Epithelial cell of proximal tubule (primary cell): ENCODE results near the gene LRBA. TPM values are rescaled to one million over a fixed set of nuclear protein-coding genes. Genes with fewer than 3 reads are reported as not detected.
"Not testable (repeated sequence)": the region's sequence is repeated elsewhere in the genome, so short reads cannot be mapped to it uniquely, and the experiment has no call there.

Source experiments
- DNase-seq: peaks from one replicate; pipeline ENCODE4 v3.0.0-alpha.2; 2011; ENCODE audit warnings: low read depth
- H3K4me3 ChIP-seq: 2 replicates; pipeline ENCODE4 v1.5.1; 2011; ENCODE audit warnings: low read depth, mild to moderate bottlenecking, low read length
- CTCF ChIP-seq: conservative IDR thresholded peaks from 2 replicates; pipeline ENCODE4 v1.5.1; 2012; ENCODE audit warnings: low read depth, mild to moderate bottlenecking, low read length
- total RNA-seq: library from RNA; depleted of rRNA; stranded (reverse); fragments of >200 nt; gene quantifications from 2 replicates; pipeline ENCODE4 v1.2.3, GENCODE V29; 2015

The LRBA gene
- total RNA-seq, 1 donor from 2014 or later = 58.9 TPM

- no peak for TF ChIP-seq CTCF
- no peak for DNase-seq
- H3K4me3 ChIP-seq = no peak overlapping the region
Measured at GRCh38 chr4:150540959-150541360, 474.1 kb downstream of the LRBA start.

- no peak for TF ChIP-seq CTCF
- DNase-seq = no peak
- no peak overlapping the region for H3K4me3 ChIP-seq
Measured at GRCh38 chr4:150540536-150540935, 474.5 kb downstream of the LRBA start.

DNA sequence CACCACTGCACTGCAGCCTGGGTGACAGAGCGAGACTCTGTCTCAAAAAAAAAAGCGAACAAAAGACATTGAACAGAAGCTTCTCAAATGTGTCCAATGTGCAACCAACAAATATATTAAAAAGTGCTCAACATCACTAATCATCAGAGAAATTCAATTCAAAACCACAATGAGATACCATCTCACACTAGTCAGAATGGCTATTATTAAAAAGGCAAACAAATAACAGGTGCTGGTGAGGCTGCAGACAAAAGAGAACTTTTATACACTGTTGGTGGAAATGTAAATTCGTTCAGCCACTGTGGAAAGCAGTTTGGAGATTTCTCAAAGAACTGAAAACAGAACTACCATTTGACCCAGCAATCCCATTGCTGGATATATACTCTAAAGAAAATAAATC is 477.2 kb downstream of the LRBA start:
- DNase-seq, H3K4me3 ChIP-seq: not testable (repeated sequence)

DNA sequence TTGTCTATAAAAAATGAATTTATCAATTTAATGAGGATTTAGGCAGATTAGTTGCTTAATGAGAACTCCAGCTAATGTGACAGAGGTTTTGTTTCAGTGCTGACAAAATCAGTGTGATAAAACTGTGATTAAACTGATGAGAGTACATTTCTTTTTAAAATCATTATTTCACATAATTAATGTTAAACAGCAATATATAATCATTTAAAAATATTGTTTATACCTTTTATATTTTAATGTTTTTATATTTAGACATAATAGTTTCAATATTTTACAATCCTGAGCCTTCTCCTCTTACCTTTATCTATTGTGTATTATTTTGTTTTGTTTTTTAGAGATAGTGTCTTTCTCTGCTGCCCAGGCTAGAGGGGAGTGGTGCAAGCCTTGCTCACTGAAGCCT is 480.3 kb downstream of the LRBA start:
- no peak for DNase-seq
- no peak overlapping the region for H3K4me3 ChIP-seq
- no peak for TF ChIP-seq CTCF

DNA sequence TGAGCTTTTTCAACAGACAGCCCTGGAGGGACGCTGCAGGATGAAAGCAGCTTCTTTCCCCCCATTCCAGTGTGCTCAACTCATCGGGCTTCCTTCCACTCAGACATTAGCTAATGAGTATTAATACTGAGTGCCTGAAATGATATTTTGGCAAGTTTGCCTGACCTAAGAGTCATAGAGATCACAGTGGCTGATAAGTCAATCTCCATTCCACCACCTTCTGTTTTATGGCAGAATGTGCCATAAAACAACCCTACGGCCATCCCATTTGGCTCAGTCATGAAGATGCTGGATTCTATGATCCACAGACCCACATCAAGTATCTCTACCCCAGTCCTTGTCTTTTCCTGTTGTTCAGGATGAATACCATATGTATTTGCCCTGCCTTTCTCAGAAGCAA is 481.4 kb downstream of the LRBA start:
- H3K4me3 ChIP-seq = no peak overlapping the region
- no peak for DNase-seq
- no peak for TF ChIP-seq CTCF

GRCh38 chr4:150525321-150525868 is 489.7 kb downstream of the LRBA start:
- DNase-seq = no peak
- no peak for TF ChIP-seq CTCF
- no peak overlapping the region for H3K4me3 ChIP-seq

DNA sequence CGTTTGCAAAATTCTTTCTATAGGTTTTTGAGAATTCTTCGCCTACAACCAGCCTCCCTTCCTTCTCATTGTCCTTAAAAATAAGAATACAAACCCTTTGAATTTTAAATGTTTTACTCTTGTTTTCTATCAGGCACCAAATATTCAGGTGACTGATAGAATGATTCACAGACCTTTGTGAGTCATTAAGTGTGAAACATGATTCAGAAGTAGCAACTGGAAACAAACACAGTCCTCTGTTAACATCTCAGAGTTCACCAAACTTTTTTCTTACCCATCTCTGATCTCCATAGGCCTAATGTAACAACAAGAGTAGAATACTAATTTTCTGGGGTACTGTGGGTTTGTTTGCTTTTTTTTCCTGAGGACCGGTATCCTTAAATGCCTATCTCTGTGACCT is 496.5 kb downstream of the LRBA start:
- no peak for TF ChIP-seq CTCF
- no peak overlapping the region for H3K4me3 ChIP-seq
- peak; percentile 56 for DNase-seq
